Measurements from ENCODE around the gene RRAS.

The RRAS gene

GRCh38 chr19:49609499-49610092 is 30.3 kb downstream of the RRAS start:
- TF ChIP-seq CTCF (IDR thresholded peaks at IDR 0.05; ENCODE audit: low read depth, low read length), result no peak
- no peak overlapping the region for H3K4me3 ChIP-seq (ENCODE audit: low read depth, low read length)

GRCh38 chr19:49605605-49606004 is 34.3 kb downstream of the RRAS start:
- H3K4me3 ChIP-seq (ENCODE audit: low read depth, low read length), result no peak overlapping the region
- TF ChIP-seq CTCF (IDR thresholded peaks at IDR 0.05; ENCODE audit: low read depth, low read length), result no peak

GRCh38 chr19:49602806-49603205 is 37.1 kb downstream of the RRAS start:
- no peak overlapping the region for H3K4me3 ChIP-seq (ENCODE audit: low read depth, low read length)
- TF ChIP-seq CTCF (IDR thresholded peaks at IDR 0.05; ENCODE audit: low read depth, low read length), result no peak

- TF ChIP-seq CTCF (IDR thresholded peaks at IDR 0.05; ENCODE audit: low read depth, low read length), result no peak
- H3K4me3 ChIP-seq (ENCODE audit: low read depth, low read length), result no peak overlapping the region
These were observed 38.4 kb downstream of the RRAS start for GRCh38 chr19:49601482-49602038.

GRCh38 chr19:49599378-49600295 is 40.3 kb downstream of the RRAS start:
- H3K4me3 ChIP-seq (ENCODE audit: low read depth, low read length), result no peak overlapping the region
- no peak for TF ChIP-seq CTCF (IDR thresholded peaks at IDR 0.05; ENCODE audit: low read depth, low read length)

GRCh38 chr19:49597703-49597974 is 42.3 kb downstream of the RRAS start:
- TF ChIP-seq CTCF (IDR thresholded peaks at IDR 0.05; ENCODE audit: low read depth, low read length), result no peak
- no peak overlapping the region for H3K4me3 ChIP-seq (ENCODE audit: low read depth, low read length)
